Vagina (tissue), 2 donors: ENCODE data around the gene NCKAP5L.

Experiments used
- POLR2A ChIP-seq, 2 donors: fragments of 450-650 bp; IDR thresholded peaks; one replicate each; pipeline ENCODE4 v1.6.1; 2017; ENCODE audit warnings: antibody characterized with exemption in 2 of 2, mild to moderate bottlenecking in 2 of 2, moderate library complexity in 2 of 2
- POLR2AphosphoS5 ChIP-seq, 2 donors: sonication (generic); formaldehyde crosslinking; IDR thresholded peaks; one replicate each; pipeline ENCODE4 v1.9.0; 2017; ENCODE audit warnings: antibody characterized with exemption in 2 of 2, mild to moderate bottlenecking in 2 of 2, low read depth in 1 of 2; ENCODE audit not compliant: insufficient read depth in 1 of 2
- TF ChIP-seq, protein P1 (sequence below), 3 experiments: fragments of 450-650 bp in 2 of 3; fragments of 200-600 bp in 1 of 3; sonication (generic) in 1 of 3; IDR thresholded peaks; one replicate each; pipeline ENCODE4 v1.5.1; 2017 to 2019; ENCODE audit warnings: antibody characterized with exemption in 3 of 3, mild to moderate bottlenecking in 2 of 3, moderate library complexity in 2 of 3

DNA sequence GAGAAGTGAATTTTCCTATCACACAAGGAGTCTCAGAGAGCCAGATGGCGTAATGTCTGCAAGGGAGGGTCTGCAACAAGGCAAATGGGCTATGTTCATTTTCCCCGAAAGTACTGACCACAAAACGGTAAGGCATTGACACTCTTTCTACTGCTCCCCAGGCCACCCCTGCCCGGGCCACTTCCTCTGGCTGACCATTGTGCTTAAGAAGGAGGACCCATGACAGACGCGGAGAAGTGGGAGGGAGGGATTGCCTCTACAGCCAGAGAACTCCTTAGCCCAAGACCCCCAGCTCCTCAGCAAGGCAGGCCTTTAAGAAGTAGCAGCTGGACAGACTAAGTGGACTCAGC is 1.2 kb downstream of the NCKAP5L start:
- TF ChIP-seq POLR2A (IDR thresholded peaks at IDR 0.05) (no peak), POLR2AphosphoS5 (IDR thresholded peaks at IDR 0.05; ENCODE audit: insufficient read depth in 1 of 2, low read depth in 1 of 2) (no peak)
- TF ChIP-seq, protein P1, sequence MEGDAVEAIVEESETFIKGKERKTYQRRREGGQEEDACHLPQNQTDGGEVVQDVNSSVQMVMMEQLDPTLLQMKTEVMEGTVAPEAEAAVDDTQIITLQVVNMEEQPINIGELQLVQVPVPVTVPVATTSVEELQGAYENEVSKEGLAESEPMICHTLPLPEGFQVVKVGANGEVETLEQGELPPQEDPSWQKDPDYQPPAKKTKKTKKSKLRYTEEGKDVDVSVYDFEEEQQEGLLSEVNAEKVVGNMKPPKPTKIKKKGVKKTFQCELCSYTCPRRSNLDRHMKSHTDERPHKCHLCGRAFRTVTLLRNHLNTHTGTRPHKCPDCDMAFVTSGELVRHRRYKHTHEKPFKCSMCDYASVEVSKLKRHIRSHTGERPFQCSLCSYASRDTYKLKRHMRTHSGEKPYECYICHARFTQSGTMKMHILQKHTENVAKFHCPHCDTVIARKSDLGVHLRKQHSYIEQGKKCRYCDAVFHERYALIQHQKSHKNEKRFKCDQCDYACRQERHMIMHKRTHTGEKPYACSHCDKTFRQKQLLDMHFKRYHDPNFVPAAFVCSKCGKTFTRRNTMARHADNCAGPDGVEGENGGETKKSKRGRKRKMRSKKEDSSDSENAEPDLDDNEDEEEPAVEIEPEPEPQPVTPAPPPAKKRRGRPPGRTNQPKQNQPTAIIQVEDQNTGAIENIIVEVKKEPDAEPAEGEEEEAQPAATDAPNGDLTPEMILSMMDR (IDR thresholded peaks at IDR 0.05), result no peak
